Mesenchymal stem cell (in vitro differentiated cells and primary cell): ENCODE measurements around the gene SNX8.

ENCODE experiments used
- DNase-seq: peaks from one replicate; pipeline ENCODE4 v3.0.0-alpha.2; 2013
- H2AFZ ChIP-seq: one replicate; pipeline ENCODE4 v1.6.1; 2013; ENCODE audit warnings: low read depth, mild to moderate bottlenecking, control low read depth, inconsistent platforms, low read length, moderate library complexity
- H2AK5ac ChIP-seq: 2 replicates; pipeline ENCODE4 v1.6.1; 2013; ENCODE audit warnings: low read length, moderate library complexity, mild to moderate bottlenecking, inconsistent platforms; ENCODE audit not compliant: severe bottlenecking
- H2BK120ac ChIP-seq: one replicate; pipeline ENCODE4 v1.6.1; 2013; ENCODE audit warnings: low read depth, mild to moderate bottlenecking, inconsistent platforms, low read length, moderate library complexity
- H2BK12ac ChIP-seq, 2 experiments: one replicate each; pipeline ENCODE4 v1.6.1; 2013; ENCODE audit warnings: inconsistent platforms in 2 of 2, low read length in 2 of 2, mild to moderate bottlenecking in 2 of 2, moderate library complexity in 2 of 2, control low read depth in 1 of 2
- H2BK15ac ChIP-seq: one replicate; pipeline ENCODE4 v1.6.1; 2013; ENCODE audit warnings: mild to moderate bottlenecking, low read depth, inconsistent platforms; ENCODE audit not compliant: poor library complexity, severe bottlenecking
- H2BK5ac ChIP-seq: 2 replicates; pipeline ENCODE4 v1.6.1; 2013; ENCODE audit warnings: low read depth, mild to moderate bottlenecking, low read length, control low read depth, inconsistent platforms; ENCODE audit not compliant: poor library complexity, severe bottlenecking
- H3K14ac ChIP-seq, 2 experiments: one replicate each; pipeline ENCODE4 v1.6.1; 2013; ENCODE audit warnings: inconsistent platforms in 2 of 2, low read length in 2 of 2, control low read depth in 1 of 2, mild to moderate bottlenecking in 1 of 2, moderate library complexity in 1 of 2
- H3K18ac ChIP-seq, 2 experiments: one replicate each; pipeline ENCODE4 v1.6.1; 2013; ENCODE audit warnings: inconsistent platforms in 2 of 2, low read length in 2 of 2, control low read depth in 1 of 2, low read depth in 1 of 2, mild to moderate bottlenecking in 1 of 2
- H3K23ac ChIP-seq, 2 experiments: one replicate each; pipeline ENCODE4 v1.6.1; 2013; ENCODE audit warnings: inconsistent platforms in 2 of 2, low read length in 2 of 2, mild to moderate bottlenecking in 2 of 2, moderate library complexity in 2 of 2, control low read depth in 1 of 2
- H3K27ac ChIP-seq: 2 replicates; pipeline ENCODE4 v1.5.1; 2013; ENCODE audit warnings: mild to moderate bottlenecking, moderate library complexity, low read length, control low read depth, inconsistent platforms; ENCODE audit not compliant: poor library complexity, severe bottlenecking
- H3K27me3 ChIP-seq, 2 experiments: 2 replicates each; pipeline versions ENCODE4 v1.6.1 to v1.7.0; 2013; ENCODE audit warnings: low read length in 2 of 2, mild to moderate bottlenecking in 2 of 2, moderate library complexity in 2 of 2, control low read depth in 1 of 2, inconsistent platforms in 1 of 2; ENCODE audit not compliant: control insufficient read depth in 1 of 2, insufficient read depth in 1 of 2
- H3K36me3 ChIP-seq, 2 experiments: 2 replicates each; pipeline versions ENCODE4 v1.6.1 to v1.7.0; 2013; ENCODE audit warnings: low read length in 2 of 2, control low read depth in 1 of 2, inconsistent platforms in 1 of 2, low read depth in 1 of 2, mild to moderate bottlenecking in 1 of 2; ENCODE audit not compliant: insufficient read depth in 2 of 2, control insufficient read depth in 1 of 2
- H3K4ac ChIP-seq, 2 experiments: one replicate each; pipeline ENCODE4 v1.6.1; 2013; ENCODE audit warnings: inconsistent platforms in 2 of 2, low read length in 2 of 2, mild to moderate bottlenecking in 2 of 2, moderate library complexity in 2 of 2, control low read depth in 1 of 2, low read depth in 1 of 2
- H3K4me1 ChIP-seq: 2 replicates; pipeline ENCODE4 v1.6.1; 2013; ENCODE audit warnings: low read depth, low read length, control low read depth; ENCODE audit not compliant: control insufficient read depth, insufficient read depth
- H3K4me2 ChIP-seq: 2 replicates; pipeline ENCODE4 v1.6.1; 2013; ENCODE audit warnings: low read length, mild to moderate bottlenecking, inconsistent platforms; ENCODE audit not compliant: poor library complexity, severe bottlenecking
- H3K4me3 ChIP-seq, 2 experiments: 2 replicates each; pipeline versions ENCODE4 v1.5.1 to v1.7.0; 2013; ENCODE audit warnings: low read length in 2 of 2, mild to moderate bottlenecking in 2 of 2, control low read depth in 1 of 2, low read depth in 1 of 2; ENCODE audit not compliant: insufficient read depth in 1 of 2
- H3K79me1 ChIP-seq: replicated peaks from 2 replicates; pipeline ENCODE4 v1.6.1; 2013; ENCODE audit warnings: mild to moderate bottlenecking, control low read depth, low read length, inconsistent platforms; ENCODE audit not compliant: poor library complexity, severe bottlenecking
- H3K9ac ChIP-seq: 2 replicates; pipeline ENCODE4 v1.7.0; 2013; ENCODE audit warnings: mild to moderate bottlenecking, low read length, moderate library complexity
- H3K9me3 ChIP-seq: 2 replicates; pipeline ENCODE4 v1.7.0; 2013; ENCODE audit warnings: mild to moderate bottlenecking, low read length; ENCODE audit not compliant: control insufficient read depth
- H4K8ac ChIP-seq: one replicate; pipeline ENCODE4 v1.6.1; 2013; ENCODE audit warnings: inconsistent platforms, mild to moderate bottlenecking, low read length, moderate library complexity
- H4K91ac ChIP-seq: one replicate; pipeline ENCODE4 v1.6.1; 2013; ENCODE audit warnings: mild to moderate bottlenecking, low read length, inconsistent platforms
- WGBS: methylation state at CpG from one replicate; pipeline ENCODE4 v1.1.7; 2013; ENCODE audit warnings: mixed read lengths; 5-methylcytosine and 5-hydroxymethylcytosine counted together

SNX8 gene

DNA sequence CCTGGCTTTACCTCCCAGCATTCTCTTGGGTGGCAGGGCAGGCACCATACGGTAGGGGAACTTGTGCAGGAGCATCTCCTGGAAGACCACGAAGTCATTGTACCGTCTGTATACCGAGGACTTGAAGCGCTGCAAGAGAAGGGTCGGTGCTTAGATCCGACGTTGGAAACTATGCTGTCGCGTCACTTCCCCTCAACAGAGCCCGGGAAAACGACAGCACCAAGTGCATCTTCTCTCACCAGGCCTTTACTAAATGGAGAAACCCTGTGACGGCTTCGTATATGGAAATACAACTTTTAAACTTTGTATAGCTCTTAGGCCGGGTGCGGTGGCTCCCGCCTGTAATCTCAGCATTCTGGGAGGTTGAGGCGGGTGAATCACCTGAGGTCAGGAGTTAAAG, 39.1 kb downstream of the SNX8 start:
- Histone ChIP-seq H3K4me2 (no peak overlapping the region), H2BK120ac (no peak overlapping the region), H3K27me3 (no peaks in the 10 kb centered on the region), H3K14ac (no peak overlapping the region), H4K8ac (no peak overlapping the region), H3K4me3 (no peak overlapping the region), H3K18ac (no peak overlapping the region), H3K4ac (no peak overlapping the region), H3K9me3 (no peaks in the 10 kb centered on the region), H3K9ac (no peak overlapping the region), H2BK15ac (peak overlapping the region; percentile 63), H3K4me1 (peaks cover 6% of the 10 kb centered on the region), H2BK12ac (no peak overlapping the region), H3K23ac (no peak overlapping the region), H3K79me1 (peaks cover 19% of the 10 kb centered on the region), H2AFZ (no peak overlapping the region), H4K91ac (no peak overlapping the region), H2AK5ac (no peak overlapping the region), H2BK5ac (no peak overlapping the region), H3K36me3 (peaks cover 39 to 57% of the 10 kb centered on the region in 2 experiments), H3K27ac (no peak overlapping the region)
- no peak for DNase-seq
- 94% methylated on average over 18 of the region's 18 CpGs for WGBS

DNA sequence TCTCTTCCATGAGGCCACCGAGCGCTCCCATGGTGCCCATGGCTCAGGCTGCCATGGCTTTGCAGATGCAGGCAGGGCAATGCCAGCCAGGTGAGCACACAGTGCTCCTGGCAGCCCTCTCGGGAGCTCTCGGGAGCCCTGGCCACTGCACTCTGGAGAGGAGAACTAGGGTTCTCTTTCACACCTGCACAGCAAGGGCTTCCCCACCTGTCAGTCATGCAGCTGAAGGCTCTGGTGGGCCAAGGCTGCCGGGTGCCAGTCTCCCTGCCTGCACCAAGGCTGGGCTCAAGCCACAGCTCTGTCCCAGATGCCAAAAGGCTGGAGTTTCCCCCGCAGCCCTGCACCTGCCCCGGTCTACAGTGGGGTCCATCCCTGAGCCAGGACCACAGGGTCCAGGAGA, 39.6 kb downstream of the SNX8 start:
- H3K9ac ChIP-seq: no peak overlapping the region
- H3K4ac ChIP-seq: no peak overlapping the region
- H3K27me3 ChIP-seq: no peaks in the 10 kb centered on the region
- H3K27ac ChIP-seq: no peak overlapping the region
- peaks cover 17% of the 10 kb centered on the region for H3K79me1 ChIP-seq
- H4K8ac ChIP-seq: no peak overlapping the region
- no peaks in the 10 kb centered on the region for H3K9me3 ChIP-seq
- DNase-seq: no peak
- peak overlapping the region; percentile 63 for H2BK15ac ChIP-seq
- no peak overlapping the region for H3K4me2 ChIP-seq
- no peak overlapping the region for H2AFZ ChIP-seq
- H3K18ac ChIP-seq: no peak overlapping the region
- no peak overlapping the region for H4K91ac ChIP-seq
- over 99% methylated on average over 7 of the region's 7 CpGs for WGBS
- H3K4me3 ChIP-seq: no peak overlapping the region
- peaks cover 9% of the 10 kb centered on the region for H3K4me1 ChIP-seq
- H2BK12ac ChIP-seq: no peak overlapping the region
- no peak overlapping the region for H2AK5ac ChIP-seq
- no peak overlapping the region for H3K23ac ChIP-seq
- H3K36me3 ChIP-seq: peaks cover 39 to 57% of the 10 kb centered on the region in 2 experiments
- no peak overlapping the region for H2BK5ac ChIP-seq
- H3K14ac ChIP-seq: no peak overlapping the region
- no peak overlapping the region for H2BK120ac ChIP-seq

DNA sequence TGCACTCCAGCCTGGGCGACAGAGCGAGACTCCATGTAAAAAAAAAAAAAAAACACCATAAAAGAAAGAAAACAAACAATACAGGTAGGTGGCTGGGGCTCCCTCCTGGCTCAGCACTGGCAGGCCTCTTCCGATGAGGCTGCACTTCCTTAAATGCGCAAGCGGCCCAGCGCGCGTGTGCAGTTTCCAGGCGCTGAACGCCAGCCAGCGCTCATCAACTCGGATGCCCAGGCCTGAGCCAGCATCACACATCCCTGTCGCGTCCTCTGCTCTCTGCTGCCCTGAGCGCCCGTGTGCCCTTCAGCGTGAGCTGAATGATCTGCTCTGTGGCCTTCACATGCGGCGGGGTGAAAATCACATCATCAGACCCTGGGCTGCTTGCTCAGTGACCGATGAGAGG, 40.4 kb downstream of the SNX8 start:
- Histone ChIP-seq H3K14ac (no peak overlapping the region), H2BK5ac (no peak overlapping the region), H3K4ac (no peak overlapping the region), H2BK120ac (no peak overlapping the region), H2AFZ (no peak overlapping the region), H3K79me1 (peaks cover 12% of the 10 kb centered on the region), H3K23ac (no peak overlapping the region), H2AK5ac (no peak overlapping the region), H3K4me3 (no peak overlapping the region), H4K8ac (no peak overlapping the region), H3K4me2 (no peak overlapping the region), H3K36me3 (peaks cover 39 to 54% of the 10 kb centered on the region in 2 experiments), H3K18ac (no peak overlapping the region), H2BK15ac (no peak overlapping the region), H3K9me3 (no peaks in the 10 kb centered on the region), H3K27ac (no peak overlapping the region), H4K91ac (no peak overlapping the region), H3K4me1 (peaks cover 12% of the 10 kb centered on the region), H3K9ac (no peak overlapping the region), H2BK12ac (no peak overlapping the region), H3K27me3 (no peaks in the 10 kb centered on the region)
- no peak for DNase-seq
- 96% methylated on average over 20 of the region's 20 CpGs for WGBS

DNA sequence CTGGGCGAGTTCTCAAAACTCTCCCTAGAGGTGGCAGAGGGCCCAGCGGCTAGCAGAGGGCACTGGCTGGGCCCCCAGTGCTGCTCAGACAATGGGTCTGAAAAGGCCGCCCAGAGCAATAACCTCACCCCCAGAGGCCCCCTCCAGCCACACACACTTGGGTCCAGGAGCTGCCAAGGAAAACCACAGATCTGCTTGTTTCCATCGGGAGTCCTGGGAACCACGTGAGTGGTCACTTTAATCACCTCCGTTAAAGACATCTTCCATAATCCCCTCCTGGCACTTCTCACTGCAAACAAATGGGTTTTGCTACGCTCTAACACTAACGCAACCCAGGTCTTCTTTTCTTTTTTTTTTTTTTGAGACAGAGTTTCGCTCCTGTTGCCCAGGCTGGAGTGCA, 42.2 kb downstream of the SNX8 start:
- no peaks in the 10 kb centered on the region for H3K27me3 ChIP-seq
- H2BK5ac ChIP-seq: no peak overlapping the region
- H2AFZ ChIP-seq: no peak overlapping the region
- no peak overlapping the region for H2BK12ac ChIP-seq
- H3K4me2 ChIP-seq: no peak overlapping the region
- H3K4ac ChIP-seq: no peak overlapping the region
- H4K91ac ChIP-seq: no peak overlapping the region
- H3K4me1 ChIP-seq: peaks cover 12% of the 10 kb centered on the region
- no peak overlapping the region for H3K27ac ChIP-seq
- H3K79me1 ChIP-seq: peaks cover 6% of the 10 kb centered on the region
- H4K8ac ChIP-seq: no peak overlapping the region
- no peak overlapping the region for H2AK5ac ChIP-seq
- H3K18ac ChIP-seq: no peak overlapping the region
- no peak overlapping the region for H2BK15ac ChIP-seq
- 89% methylated on average over 9 of the region's 9 CpGs for WGBS
- no peak for DNase-seq
- H3K9me3 ChIP-seq: no peaks in the 10 kb centered on the region
- H3K9ac ChIP-seq: no peak overlapping the region
- H3K14ac ChIP-seq: no peak overlapping the region
- no peak overlapping the region for H3K4me3 ChIP-seq
- no peak overlapping the region for H2BK120ac ChIP-seq
- peaks cover 32 to 44% of the 10 kb centered on the region in 2 experiments for H3K36me3 ChIP-seq
- H3K23ac ChIP-seq: no peak overlapping the region
